ENCODE results near the gene CIP2A. TPM values are rescaled to one million over a fixed set of nuclear protein-coding genes. Genes with fewer than 3 reads are reported as not detected.

Gene CIP2A
- total RNA-seq (2022; extraction: Qiagen RNA extraction) = 13.1 to 21.1 TPM (median 20.1 TPM) in 5 replicates

DNA sequence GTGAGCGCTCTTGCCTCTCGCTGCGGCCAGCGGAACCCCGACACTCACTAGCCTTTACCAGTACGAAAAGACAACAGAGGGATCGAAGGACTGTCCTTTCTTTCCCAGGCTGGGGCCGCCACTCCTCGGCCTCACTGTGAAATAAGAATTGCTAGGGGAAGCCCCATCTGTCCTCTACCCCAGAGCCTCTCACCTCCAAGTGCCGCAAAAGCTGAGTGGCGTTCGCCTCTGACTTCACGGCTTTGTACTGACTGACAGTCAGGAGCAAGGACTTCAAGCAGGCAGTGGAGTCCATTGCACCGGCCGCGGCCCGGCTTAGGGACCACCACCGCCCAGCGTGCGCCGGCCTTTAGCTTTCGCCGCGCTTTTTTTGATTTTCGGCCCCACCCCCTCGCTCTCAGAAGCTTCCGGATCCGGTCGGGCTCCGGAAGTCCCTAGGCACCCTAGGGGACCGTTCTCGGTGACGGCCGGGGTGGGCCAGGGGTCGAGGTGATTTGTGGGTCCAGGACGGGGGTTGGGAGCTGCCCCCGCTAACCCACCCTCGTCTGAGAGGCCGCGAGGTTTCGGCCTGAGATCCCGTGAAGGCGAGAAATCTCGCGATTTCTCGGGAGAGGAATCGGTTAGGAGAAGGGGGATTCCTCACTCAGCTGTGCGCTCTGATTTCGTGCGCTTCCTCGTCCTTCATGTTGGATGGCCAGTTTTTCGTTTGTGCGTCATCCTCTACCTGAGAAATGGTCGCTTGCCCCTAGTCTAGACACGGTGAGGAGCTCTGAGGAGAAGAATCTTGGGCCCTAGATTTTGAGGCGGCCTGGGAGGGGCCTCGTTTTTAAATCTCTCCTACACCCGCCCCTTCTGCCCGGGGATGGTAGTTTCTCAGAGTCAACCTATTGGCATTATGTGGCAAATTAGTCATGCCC lies at the start of gene CIP2A, which contains the start of gene DZIP3:
Gene CIP2A (minus strand): TSS at position 358 of the 917 bp plus-strand sequence. CDS start 63 bp downstream, at position 295.
Gene DZIP3 (plus strand): TSS at position 642 of the 917 bp plus-strand sequence. CDS start 15,685 bp downstream, outside the sequence.

DNA sequence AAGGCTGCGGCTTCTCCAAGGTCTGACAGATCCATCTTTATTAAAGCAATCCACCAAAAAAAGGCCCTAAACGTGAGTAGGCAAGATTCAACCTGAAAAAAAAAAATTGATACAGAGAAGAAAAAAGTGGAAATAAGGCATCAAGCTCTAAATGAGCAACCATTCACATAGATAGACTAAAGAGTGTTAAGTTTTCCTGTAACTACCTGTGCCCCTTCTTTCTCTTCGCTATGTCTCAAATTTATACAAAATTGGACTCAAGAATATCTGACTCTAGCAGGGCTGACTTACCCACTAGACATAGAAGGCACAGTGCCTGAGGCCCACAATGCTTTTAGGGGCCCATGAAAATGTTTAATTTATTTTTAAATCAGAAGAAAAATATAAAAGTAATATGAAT lies 78.7 kb downstream of the CIP2A start, which contains the start of gene MYH15:
Gene MYH15 (minus strand): TSS at position 101 of the 400 bp plus-strand sequence. CDS start 66 bp downstream, at position 35.

Other genes starting within 250 kb of the CIP2A start
- 0.11 to 0.25 TPM (median 0.12 TPM) in 5 replicates for gene MYH15, start 78.8 kb downstream of the CIP2A start, total RNA-seq (2022; extraction: Qiagen RNA extraction)
- 2.8 to 5.0 TPM (median 4.7 TPM) in 5 replicates for gene DZIP3, start 284 bp upstream of the CIP2A start, total RNA-seq (2022; extraction: Qiagen RNA extraction)
- gene RETNLB, start 168.0 kb upstream of the CIP2A start, total RNA-seq (2022; extraction: Qiagen RNA extraction) = not detected in 5 replicates
- gene TRAT1, start 233.3 kb upstream of the CIP2A start, total RNA-seq (2022; extraction: Qiagen RNA extraction) = not detected in 5 replicates